Measurements from ENCODE around the gene TAS2R9. TPM values are rescaled to one million over a fixed set of nuclear protein-coding genes. Genes with fewer than 3 reads are reported as not detected.

The TAS2R9 gene, protein sequence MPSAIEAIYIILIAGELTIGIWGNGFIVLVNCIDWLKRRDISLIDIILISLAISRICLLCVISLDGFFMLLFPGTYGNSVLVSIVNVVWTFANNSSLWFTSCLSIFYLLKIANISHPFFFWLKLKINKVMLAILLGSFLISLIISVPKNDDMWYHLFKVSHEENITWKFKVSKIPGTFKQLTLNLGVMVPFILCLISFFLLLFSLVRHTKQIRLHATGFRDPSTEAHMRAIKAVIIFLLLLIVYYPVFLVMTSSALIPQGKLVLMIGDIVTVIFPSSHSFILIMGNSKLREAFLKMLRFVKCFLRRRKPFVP
- polyA plus RNA-seq (ENCODE audit: low read depth in 6 of 6) = not detected

- Mint-ChIP-seq H3K9me3 (peaks cover 0 to 3% (median 0%) of the 10 kb centered on the region in 7 donors), H3K27ac (no peak within 1 kb of the TSS), H3K4me3 (no peak within 1 kb of the TSS), H3K27me3 (peaks cover 5 to 22% (median 5%) of the 10 kb centered on the region in 3 donors), H3K4me1 (no peaks in the 10 kb centered on the region), H3K36me3 (no peaks in the 10 kb centered on the region)
- DNase-seq (no peak), ATAC-seq (ENCODE audit: low read depth in 2 of 2) (no peak)
Measured at GRCh38 chr12:10810068-10810467, at the start of gene TAS2R9. Gene TAS2R9, minus strand, starts transcription at chr12:10810168. Its CDS starts 93 bp downstream, at chr12:10810075.

GRCh38 chr12:10855807-10856206 is 45.8 kb upstream of the TAS2R9 start:
- Mint-ChIP-seq H3K27me3 (no peaks in the 10 kb centered on the region), H3K4me1 (peaks cover 0 to 4% (median 0%) of the 10 kb centered on the region in 3 donors), H3K9me3 (peaks cover 7 to 50% (median 35%) of the 10 kb centered on the region in 7 donors), H3K27ac (no peak overlapping the region), H3K4me3 (no peak overlapping the region), H3K36me3 (peaks cover 50 to 65% of the 10 kb centered on the region in 2 donors)
- DNase-seq = no peak
- ATAC-seq (ENCODE audit: low read depth in 2 of 2) = no peak

GRCh38 chr12:10853776-10854175 is 43.8 kb upstream of the TAS2R9 start:
- peaks cover 0 to 4% (median 0%) of the 10 kb centered on the region in 3 donors for H3K4me1 Mint-ChIP-seq
- H3K9me3 Mint-ChIP-seq = peaks cover 3 to 34% (median 30%) of the 10 kb centered on the region in 7 donors
- H3K27me3 Mint-ChIP-seq = no peaks in the 10 kb centered on the region
- no peak overlapping the region for H3K27ac Mint-ChIP-seq
- no peak for ATAC-seq (ENCODE audit: low read depth in 2 of 2)
- H3K36me3 Mint-ChIP-seq = peaks cover 41 to 49% of the 10 kb centered on the region in 2 donors
- DNase-seq = no peak
- no peak overlapping the region for H3K4me3 Mint-ChIP-seq

DNA sequence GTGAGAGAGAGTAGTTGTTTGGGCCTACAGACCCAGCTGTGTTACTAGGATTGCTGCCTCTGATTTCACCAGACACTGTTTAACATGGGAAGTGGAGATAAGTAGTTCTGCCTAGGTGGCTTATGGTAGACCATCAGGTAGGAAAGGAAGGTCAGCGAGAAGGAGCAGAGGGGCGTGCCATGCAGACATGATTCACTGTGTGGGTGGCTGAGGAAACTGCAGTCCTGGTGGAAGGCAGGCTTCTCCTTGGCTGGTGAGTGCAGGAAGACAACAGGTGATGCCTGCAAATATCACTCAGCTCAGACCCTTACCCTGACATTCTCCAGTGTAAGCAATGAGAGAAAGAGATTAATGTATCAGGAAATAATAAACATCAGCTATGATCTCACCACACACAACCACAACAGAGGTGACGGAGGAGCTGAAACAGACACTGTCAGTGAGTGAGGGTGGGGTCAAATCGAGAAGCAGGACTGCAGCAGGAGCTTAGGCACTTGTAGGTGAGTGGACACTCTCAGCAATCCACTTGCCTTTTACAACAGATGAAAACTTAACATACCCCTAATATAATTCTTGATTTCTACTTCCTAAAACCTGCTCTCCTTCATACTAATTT is 41.4 kb upstream of the TAS2R9 start:
- Mint-ChIP-seq H3K36me3 (peaks cover 27 to 42% of the 10 kb centered on the region in 2 donors), H3K4me1 (peaks cover 0 to 4% (median 0%) of the 10 kb centered on the region in 3 donors), H3K9me3 (peaks cover under 1 to 10% (median 5%) of the 10 kb centered on the region in 7 donors), H3K27me3 (no peaks in the 10 kb centered on the region), H3K27ac (peak overlapping the region in 1 of 6 donors; percentile 1), H3K4me3 (no peak overlapping the region)
- ATAC-seq (ENCODE audit: low read depth in 2 of 2) = no peak
- no peak for DNase-seq

- peaks cover 27 to 37% of the 10 kb centered on the region in 2 donors for H3K36me3 Mint-ChIP-seq
- no peaks in the 10 kb centered on the region for H3K27me3 Mint-ChIP-seq
- H3K4me1 Mint-ChIP-seq = peaks cover 0 to 2% (median 0%) of the 10 kb centered on the region in 3 donors
- H3K9me3 Mint-ChIP-seq = peaks cover 0 to 3% (median 0%) of the 10 kb centered on the region in 7 donors
- H3K27ac Mint-ChIP-seq = no peak within 1 kb of the TSS
- no peak for ATAC-seq (ENCODE audit: low read depth in 2 of 2)
- DNase-seq = no peak
- H3K4me3 Mint-ChIP-seq = no peak within 1 kb of the TSS
Measured at GRCh38 chr12:10849425-10849878, 39.5 kb upstream of the TAS2R9 start, which contains the start of gene PRR4. Gene PRR4, minus strand, starts transcription at chr12:10849475. Its CDS starts 38 bp downstream, at chr12:10849437.

- DNase-seq (no peak), ATAC-seq (ENCODE audit: low read depth in 2 of 2) (no peak)
- Mint-ChIP-seq H3K36me3 (peaks cover 27 to 37% of the 10 kb centered on the region in 2 donors), H3K9me3 (peaks cover 0 to 3% (median 0%) of the 10 kb centered on the region in 7 donors), H3K4me1 (no peaks in the 10 kb centered on the region), H3K4me3 (no peak overlapping the region), H3K27ac (no peak overlapping the region), H3K27me3 (no peaks in the 10 kb centered on the region)
Measured at GRCh38 chr12:10847744-10848143, 37.8 kb upstream of the TAS2R9 start.

- Mint-ChIP-seq H3K4me3 (no peak overlapping the region), H3K36me3 (peaks cover 10 to 19% of the 10 kb centered on the region in 2 donors), H3K27me3 (no peaks in the 10 kb centered on the region), H3K9me3 (peaks cover 0 to 1% (median 0%) of the 10 kb centered on the region in 7 donors), H3K27ac (no peak overlapping the region), H3K4me1 (no peaks in the 10 kb centered on the region)
- ATAC-seq (ENCODE audit: low read depth in 2 of 2) (no peak), DNase-seq (no peak)
Measured at GRCh38 chr12:10842862-10843261, 32.9 kb upstream of the TAS2R9 start.

GRCh38 chr12:10838461-10838860 is 28.5 kb upstream of the TAS2R9 start:
- H3K9me3 Mint-ChIP-seq = peaks cover 0 to 5% (median 0%) of the 10 kb centered on the region in 7 donors
- ATAC-seq (ENCODE audit: low read depth in 2 of 2) (no peak), DNase-seq (no peak)
- H3K36me3 Mint-ChIP-seq = no peaks in the 10 kb centered on the region
- H3K4me1 Mint-ChIP-seq = no peaks in the 10 kb centered on the region
- no peak overlapping the region for H3K4me3 Mint-ChIP-seq
- H3K27me3 Mint-ChIP-seq = no peaks in the 10 kb centered on the region
- no peak overlapping the region for H3K27ac Mint-ChIP-seq

- Mint-ChIP-seq H3K4me1 (no peaks in the 10 kb centered on the region), H3K27ac (no peak overlapping the region), H3K9me3 (no peaks in the 10 kb centered on the region), H3K36me3 (no peaks in the 10 kb centered on the region), H3K27me3 (no peaks in the 10 kb centered on the region), H3K4me3 (no peak overlapping the region)
- no peak for ATAC-seq (ENCODE audit: low read depth in 2 of 2)
- no peak for DNase-seq
Measured at GRCh38 chr12:10829994-10830393, 20.0 kb upstream of the TAS2R9 start.

- DNase-seq = no peak
- Mint-ChIP-seq H3K4me1 (no peaks in the 10 kb centered on the region), H3K4me3 (no peak within 1 kb of the TSS), H3K27me3 (no peaks in the 10 kb centered on the region), H3K27ac (no peak within 1 kb of the TSS), H3K9me3 (no peaks in the 10 kb centered on the region), H3K36me3 (no peaks in the 10 kb centered on the region)
- ATAC-seq (ENCODE audit: low read depth in 2 of 2) = no peak
Measured at GRCh38 chr12:10826258-10826657, 16.3 kb upstream of the TAS2R9 start, which contains the start of gene TAS2R10. Gene TAS2R10, minus strand, starts transcription at chr12:10826358. Its CDS starts 89 bp downstream, at chr12:10826269.

DNA sequence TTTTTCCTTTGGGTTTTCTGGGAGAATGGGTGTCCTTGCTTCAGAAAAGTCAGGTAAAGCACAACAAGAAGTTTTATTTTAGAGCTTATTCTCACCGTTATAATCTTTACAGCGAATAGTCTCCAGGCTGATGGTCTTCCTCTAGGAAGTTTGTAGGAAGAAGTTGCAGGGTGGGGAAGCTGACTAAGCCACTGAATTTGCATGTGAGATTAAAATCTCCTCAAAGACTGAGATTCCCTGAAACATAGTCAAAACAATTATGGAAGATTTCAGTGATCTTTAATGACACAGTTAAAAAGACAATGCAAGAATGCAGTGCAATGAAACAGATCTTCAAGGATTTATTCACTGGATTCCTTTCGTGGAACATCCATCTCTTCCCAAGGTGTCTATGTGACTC is 15.0 kb upstream of the TAS2R9 start:
- Mint-ChIP-seq H3K27me3 (no peaks in the 10 kb centered on the region), H3K36me3 (no peaks in the 10 kb centered on the region), H3K4me1 (no peaks in the 10 kb centered on the region), H3K27ac (no peak overlapping the region), H3K9me3 (no peaks in the 10 kb centered on the region), H3K4me3 (no peak overlapping the region)
- no peak for ATAC-seq (ENCODE audit: low read depth in 2 of 2)
- DNase-seq = no peak

GRCh38 chr12:10811883-10812536 is 2.0 kb upstream of the TAS2R9 start:
- Mint-ChIP-seq H3K4me3 (no peak overlapping the region), H3K4me1 (no peaks in the 10 kb centered on the region), H3K27ac (no peak overlapping the region), H3K27me3 (peaks cover 0 to 22% (median 5%) of the 10 kb centered on the region in 3 donors), H3K9me3 (peaks cover 0 to 3% (median 0%) of the 10 kb centered on the region in 7 donors), H3K36me3 (no peaks in the 10 kb centered on the region)
- no peak for DNase-seq
- no peak for ATAC-seq (ENCODE audit: low read depth in 2 of 2)

DNA sequence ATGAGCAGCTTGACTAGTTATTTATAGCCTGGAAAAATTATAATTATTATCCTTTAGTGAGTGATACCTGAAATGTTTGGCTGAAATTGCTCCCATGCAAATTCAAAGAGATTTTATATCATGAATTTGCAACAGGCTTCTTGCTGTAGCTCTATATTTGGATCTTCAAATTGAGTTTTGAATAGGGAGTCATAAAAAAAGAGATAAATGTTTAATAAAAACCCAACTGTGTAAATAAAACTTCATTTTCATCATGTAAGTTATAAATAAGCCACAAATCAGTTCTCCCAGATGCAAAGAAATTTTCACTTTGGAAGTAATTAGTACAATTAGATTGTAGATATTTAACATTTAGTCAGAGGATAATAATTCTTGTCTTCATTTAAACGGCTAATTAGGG is 2.8 kb downstream of the TAS2R9 start, which contains the start of gene TAS2R8:
TSS of gene TAS2R8 (minus strand) at position 101 of the 400 bp plus-strand sequence. CDS start 306 bp downstream, outside the sequence.
- Mint-ChIP-seq H3K4me3 (no peak within 1 kb of the TSS), H3K9me3 (no peaks in the 10 kb centered on the region), H3K36me3 (no peaks in the 10 kb centered on the region), H3K4me1 (no peaks in the 10 kb centered on the region), H3K27ac (no peak within 1 kb of the TSS), H3K27me3 (peaks cover 5 to 22% (median 5%) of the 10 kb centered on the region in 3 donors)
- no peak for ATAC-seq (ENCODE audit: low read depth in 2 of 2)
- DNase-seq = no peak

Measured in naive B cell (primary cell).